H9 (cell line): Measurements from ENCODE around the gene PLAC1. TPM values are rescaled to one million over a fixed set of nuclear protein-coding genes. Genes with fewer than 3 reads are reported as not detected.

ENCODE experiments used
- DNase-seq: peaks from one replicate; pipeline ENCODE4 v3.0.0-alpha.2; 2017
- H2AFZ ChIP-seq: one replicate; pipeline ENCODE4 v1.6.1; 2013; ENCODE audit warnings: mild to moderate bottlenecking, low read length, control low read depth, moderate library complexity
- H2AK5ac ChIP-seq: 2 replicates; pipeline ENCODE4 v1.6.1; 2013; ENCODE audit warnings: low read length, control low read depth, mixed read lengths; ENCODE audit not compliant: insufficient read length
- H2BK120ac ChIP-seq: one replicate; pipeline ENCODE4 v1.6.1; 2013; ENCODE audit warnings: low read depth, mild to moderate bottlenecking, low read length, control low read depth, inconsistent platforms; ENCODE audit not compliant: poor library complexity, severe bottlenecking
- H2BK12ac ChIP-seq: 2 replicates; pipeline ENCODE4 v1.6.1; 2013; ENCODE audit warnings: low read length, control low read depth, mixed read lengths, low read depth; ENCODE audit not compliant: insufficient read length
- H2BK15ac ChIP-seq: 2 replicates; pipeline ENCODE4 v1.6.1; 2013; ENCODE audit warnings: low read depth, low read length, control low read depth
- H2BK20ac ChIP-seq: one replicate; pipeline ENCODE4 v1.6.1; 2013; ENCODE audit warnings: low read depth, mild to moderate bottlenecking, low read length, control low read depth, inconsistent platforms; ENCODE audit not compliant: poor library complexity, severe bottlenecking
- H2BK5ac ChIP-seq: 2 replicates; pipeline ENCODE4 v1.6.1; 2013; ENCODE audit warnings: low read length, control low read depth, mixed read lengths; ENCODE audit not compliant: insufficient read length
- H3K14ac ChIP-seq: 2 replicates; pipeline ENCODE4 v1.6.1; 2013; ENCODE audit warnings: low read length, control low read depth; ENCODE audit not compliant: insufficient read depth
- H3K18ac ChIP-seq: 2 replicates; pipeline ENCODE4 v1.6.1; 2013; ENCODE audit warnings: low read depth, mild to moderate bottlenecking, mixed read lengths, low read length, control low read depth; ENCODE audit not compliant: insufficient read length
- H3K23ac ChIP-seq: 2 replicates; pipeline ENCODE4 v1.6.1; 2013; ENCODE audit warnings: low read length, control low read depth, mixed read lengths, low read depth; ENCODE audit not compliant: insufficient read length
- H3K23me2 ChIP-seq: 2 replicates; pipeline ENCODE4 v1.6.1; 2013; ENCODE audit warnings: low read depth, mild to moderate bottlenecking, mixed read lengths, low read length, control low read depth; ENCODE audit not compliant: insufficient read length, poor library complexity, severe bottlenecking
- H3K27ac ChIP-seq: 2 replicates; pipeline ENCODE4 v1.5.1; 2013; ENCODE audit warnings: low read length, control low read depth, mixed read lengths, low read depth; ENCODE audit not compliant: insufficient read length
- H3K27me3 ChIP-seq: 2 replicates; pipeline ENCODE4 v1.6.1; 2013; ENCODE audit warnings: low read length, control low read depth, inconsistent platforms; ENCODE audit not compliant: insufficient read depth
- H3K4ac ChIP-seq: 2 replicates; pipeline ENCODE4 v1.6.1; 2013; ENCODE audit warnings: low read depth, mild to moderate bottlenecking, control low read depth, inconsistent platforms, low read length, moderate library complexity
- H3K4me1 ChIP-seq: 2 replicates; pipeline ENCODE4 v1.6.1; 2013; ENCODE audit warnings: low read length, control low read depth, inconsistent platforms; ENCODE audit not compliant: insufficient read depth
- H3K4me2 ChIP-seq: 2 replicates; pipeline ENCODE4 v1.6.1; 2013; ENCODE audit warnings: low read length, control low read depth, mixed read lengths; ENCODE audit not compliant: insufficient read length, insufficient read depth
- H3K56ac ChIP-seq: 2 replicates; pipeline ENCODE4 v1.6.1; 2013; ENCODE audit warnings: low read depth, mild to moderate bottlenecking, mixed read lengths, low read length, control low read depth; ENCODE audit not compliant: insufficient read length
- H3K79me1 ChIP-seq: 2 replicates; pipeline ENCODE4 v1.6.1; 2013; ENCODE audit warnings: low read depth, mild to moderate bottlenecking, moderate library complexity, low read length, control low read depth, inconsistent platforms; ENCODE audit not compliant: insufficient read depth, poor library complexity, severe bottlenecking
- H3K79me2 ChIP-seq: 2 replicates; pipeline ENCODE4 v1.6.1; 2013; ENCODE audit warnings: low read length, control low read depth, inconsistent platforms; ENCODE audit not compliant: insufficient read depth
- H3K9ac ChIP-seq: 2 replicates; pipeline ENCODE4 v1.6.1; 2013; ENCODE audit warnings: low read length, control low read depth, mixed read lengths; ENCODE audit not compliant: insufficient read length; ENCODE audit errors: extremely low read depth
- H3K9me3 ChIP-seq: one replicate; pipeline ENCODE4 v1.6.1; 2013; ENCODE audit warnings: low read depth, low read length, inconsistent platforms; ENCODE audit not compliant: control insufficient read depth
- H3T11ph ChIP-seq: one replicate; pipeline ENCODE4 v1.6.1; 2013; ENCODE audit warnings: mild to moderate bottlenecking, low read length, control low read depth, inconsistent platforms
- H4K20me1 ChIP-seq: one replicate; pipeline ENCODE4 v1.6.1; 2013; ENCODE audit not compliant: control insufficient read depth, insufficient read length, insufficient read depth
- H4K5ac ChIP-seq: 2 replicates; pipeline ENCODE4 v1.6.1; 2013; ENCODE audit warnings: low read depth, mild to moderate bottlenecking, mixed read lengths, low read length, control low read depth; ENCODE audit not compliant: insufficient read length
- H4K8ac ChIP-seq: replicated peaks from 2 replicates; pipeline ENCODE4 v1.6.1; 2013; ENCODE audit warnings: low read length, control low read depth, mixed read lengths, low read depth; ENCODE audit not compliant: insufficient read length
- H4K91ac ChIP-seq: 2 replicates; pipeline ENCODE4 v1.6.1; 2013; ENCODE audit warnings: low read depth, mild to moderate bottlenecking, moderate library complexity, mixed read lengths, low read length, control low read depth; ENCODE audit not compliant: insufficient read length
- H3K27ac Mint-ChIP-seq, 3 experiments: 2 replicates in 2 of 3; 3 replicates in 1 of 3; pipeline ENCODE4 v1.8.0; 2020 to 2021; ENCODE audit warnings: mixed read lengths in 3 of 3, mild to moderate bottlenecking in 1 of 3, moderate library complexity in 1 of 3
- H3K27me3 Mint-ChIP-seq: 2 replicates; pipeline ENCODE4 v1.8.0; 2021; ENCODE audit warnings: low read depth, mild to moderate bottlenecking, moderate library complexity, mixed read lengths
- H3K36me3 Mint-ChIP-seq, 3 experiments: 2 replicates in 2 of 3; 3 replicates in 1 of 3; pipeline ENCODE4 v1.8.0; 2020 to 2021; ENCODE audit warnings: low read depth in 3 of 3, mixed read lengths in 3 of 3; ENCODE audit not compliant: insufficient read depth in 1 of 3
- H3K4me1 Mint-ChIP-seq, 2 experiments: 2 replicates each; pipeline ENCODE4 v1.8.0; 2020; ENCODE audit warnings: mixed read lengths in 2 of 2
- H3K4me3 Mint-ChIP-seq, 2 experiments: 2 replicates in 1 of 2; 3 replicates in 1 of 2; pipeline ENCODE4 v1.8.0; 2020 to 2021; ENCODE audit warnings: mild to moderate bottlenecking in 2 of 2, mixed read lengths in 2 of 2, moderate library complexity in 1 of 2
- H3K9me3 Mint-ChIP-seq, 2 experiments: 2 replicates in 1 of 2; 3 replicates in 1 of 2; pipeline ENCODE4 v1.8.0; 2020; ENCODE audit warnings: mild to moderate bottlenecking in 2 of 2, mixed read lengths in 2 of 2, moderate library complexity in 1 of 2
- CTCF ChIP-seq: fragments of 200-600 bp; sonication (generic); conservative IDR thresholded peaks from 3 replicates; pipeline ENCODE4 v1.8.0; 2021; ENCODE audit warnings: antibody characterized with exemption, mild to moderate bottlenecking
- WGBS: extraction: QIAGEN DNeasy Blood & Tissue Kit; methylation state at CpG from one replicate; pipeline ENCODE4 v1.1.7; 2013; ENCODE audit warnings: missing lambda C conversion rate, low lambda C conversion rate, mixed read lengths; ENCODE audit not compliant: insufficient read length; ENCODE audit errors: extremely low coverage; 5-methylcytosine and 5-hydroxymethylcytosine counted together
- total RNA-seq: library from RNA; stranded (reverse); gene quantifications from 2 replicates; pipeline ENCODE4 v1.2.1, GENCODE V29; 2021

Gene PLAC1
- total RNA-seq, 1 experiment from 2014 or later = 0.68 TPM

GRCh38 chrX:134664202-134664601 is 5.9 kb upstream of the PLAC1 start:
- H3K27ac Mint-ChIP-seq = no peak overlapping the region
- H2AFZ ChIP-seq = no peak overlapping the region
- H3K36me3 Mint-ChIP-seq = no peaks in the 10 kb centered on the region; a peak in 1 of 7 replicates
- no peak overlapping the region for H3K4me3 Mint-ChIP-seq
- H3K4ac ChIP-seq = no peak overlapping the region
- no peak overlapping the region for H4K91ac ChIP-seq
- no peak overlapping the region for H3K18ac ChIP-seq
- no peaks in the 10 kb centered on the region for H3K79me1 ChIP-seq
- H3K9me3 ChIP-seq = no peaks in the 10 kb centered on the region
- no peaks in the 10 kb centered on the region for H4K20me1 ChIP-seq
- no peak overlapping the region for H2AK5ac ChIP-seq
- H3K79me2 ChIP-seq = no peaks in the 10 kb centered on the region
- no peak overlapping the region for H3K27ac ChIP-seq
- WGBS = no CpG with 5 or more reads among the region's 1 CpG
- no peak overlapping the region for H4K8ac ChIP-seq
- no peak overlapping the region for H2BK12ac ChIP-seq
- peaks cover 1% of the 10 kb centered on the region for H3K27me3 Mint-ChIP-seq
- H3K4me1 Mint-ChIP-seq = peaks cover 14 to 21% of the 10 kb centered on the region in 2 experiments; a peak in 3 of 4 replicates
- H3T11ph ChIP-seq = no peak overlapping the region
- no peak overlapping the region for H3K14ac ChIP-seq
- no peak overlapping the region for H3K56ac ChIP-seq
- no peak overlapping the region for H3K23ac ChIP-seq
- no peaks in the 10 kb centered on the region for H3K23me2 ChIP-seq
- no peak overlapping the region for H2BK120ac ChIP-seq
- H3K9ac ChIP-seq = no peak overlapping the region
- peaks cover 0 to 50% of the 10 kb centered on the region in 2 experiments; a peak in 3 of 5 replicates for H3K9me3 Mint-ChIP-seq
- no peak overlapping the region for H2BK5ac ChIP-seq
- no peak for TF ChIP-seq CTCF
- H2BK15ac ChIP-seq = no peak overlapping the region
- no peak overlapping the region for H4K5ac ChIP-seq
- H2BK20ac ChIP-seq = no peak overlapping the region
- peaks cover 2% of the 10 kb centered on the region; the same call in 1 of the 2 replicates for H3K4me1 ChIP-seq
- H3K4me2 ChIP-seq = no peak overlapping the region
- H3K27me3 ChIP-seq = no peaks in the 10 kb centered on the region
- no peak for DNase-seq
